ENCODE results near the gene MRPS7.

MRPS7 gene

DNA sequence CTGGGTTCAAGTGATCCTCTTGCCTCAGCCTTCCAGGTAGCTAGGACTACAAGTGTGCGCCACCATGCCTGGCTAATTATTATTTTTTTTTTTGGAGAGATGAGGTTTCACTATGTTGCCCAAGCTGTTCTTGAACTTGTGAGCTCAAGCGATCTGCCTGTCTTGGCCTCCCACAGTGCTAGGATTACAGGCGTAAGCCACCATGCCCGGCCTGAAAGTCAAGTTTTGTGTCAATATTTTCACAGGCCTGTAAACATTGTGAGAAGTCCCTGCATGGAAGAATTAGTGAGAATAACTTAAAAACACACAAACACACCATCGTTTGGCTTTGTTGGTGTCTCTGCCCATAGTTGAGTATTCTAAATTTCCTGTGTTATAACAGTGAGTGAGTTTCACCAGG, 34.0 kb upstream of the MRPS7 start:
- H2AFZ ChIP-seq (ENCODE audit: low read depth): no peak overlapping the region
- H3K79me2 ChIP-seq (ENCODE audit: insufficient read depth, low read depth): no peaks in the 10 kb centered on the region
- no peaks in the 10 kb centered on the region for H3K27me3 ChIP-seq (ENCODE audit: insufficient read depth, low read depth)
- TF ChIP-seq, protein P1, sequence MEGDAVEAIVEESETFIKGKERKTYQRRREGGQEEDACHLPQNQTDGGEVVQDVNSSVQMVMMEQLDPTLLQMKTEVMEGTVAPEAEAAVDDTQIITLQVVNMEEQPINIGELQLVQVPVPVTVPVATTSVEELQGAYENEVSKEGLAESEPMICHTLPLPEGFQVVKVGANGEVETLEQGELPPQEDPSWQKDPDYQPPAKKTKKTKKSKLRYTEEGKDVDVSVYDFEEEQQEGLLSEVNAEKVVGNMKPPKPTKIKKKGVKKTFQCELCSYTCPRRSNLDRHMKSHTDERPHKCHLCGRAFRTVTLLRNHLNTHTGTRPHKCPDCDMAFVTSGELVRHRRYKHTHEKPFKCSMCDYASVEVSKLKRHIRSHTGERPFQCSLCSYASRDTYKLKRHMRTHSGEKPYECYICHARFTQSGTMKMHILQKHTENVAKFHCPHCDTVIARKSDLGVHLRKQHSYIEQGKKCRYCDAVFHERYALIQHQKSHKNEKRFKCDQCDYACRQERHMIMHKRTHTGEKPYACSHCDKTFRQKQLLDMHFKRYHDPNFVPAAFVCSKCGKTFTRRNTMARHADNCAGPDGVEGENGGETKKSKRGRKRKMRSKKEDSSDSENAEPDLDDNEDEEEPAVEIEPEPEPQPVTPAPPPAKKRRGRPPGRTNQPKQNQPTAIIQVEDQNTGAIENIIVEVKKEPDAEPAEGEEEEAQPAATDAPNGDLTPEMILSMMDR (conservative IDR thresholded peaks at IDR 0.05; ENCODE audit: low read depth, low read length): no peak
- H3K4me1 ChIP-seq (ENCODE audit: low read depth, poor library complexity, severe bottlenecking): no peaks in the 10 kb centered on the region
- no peaks in the 10 kb centered on the region for H4K20me1 ChIP-seq (ENCODE audit: insufficient read depth)
- H3K4me3 ChIP-seq (IDR thresholded peaks at IDR 0.05; ENCODE audit: insufficient read depth, low read depth, low read length): no peak overlapping the region
- H3K9ac ChIP-seq: no peak overlapping the region
- no peak overlapping the region for H3K27ac ChIP-seq
- peaks cover 19% of the 10 kb centered on the region for H3K36me3 ChIP-seq (ENCODE audit: insufficient read depth)
- H3K4me2 ChIP-seq: no peak overlapping the region

GRCh38 chr17:75228305-75228704, 33.4 kb upstream of the MRPS7 start:
- TF ChIP-seq, protein P1 (conservative IDR thresholded peaks at IDR 0.05; ENCODE audit: low read depth, low read length): no peak
- no peak overlapping the region for H3K4me3 ChIP-seq (IDR thresholded peaks at IDR 0.05; ENCODE audit: insufficient read depth, low read depth, low read length)
- H3K36me3 ChIP-seq (ENCODE audit: insufficient read depth): peaks cover 22% of the 10 kb centered on the region
- H3K27ac ChIP-seq: no peak overlapping the region
- no peak overlapping the region for H3K4me2 ChIP-seq
- H3K79me2 ChIP-seq (ENCODE audit: insufficient read depth, low read depth): no peaks in the 10 kb centered on the region
- H3K9ac ChIP-seq: no peak overlapping the region
- H3K4me1 ChIP-seq (ENCODE audit: low read depth, poor library complexity, severe bottlenecking): no peaks in the 10 kb centered on the region
- no peaks in the 10 kb centered on the region for H3K27me3 ChIP-seq (ENCODE audit: insufficient read depth, low read depth)
- H4K20me1 ChIP-seq (ENCODE audit: insufficient read depth): no peaks in the 10 kb centered on the region
- no peak overlapping the region for H2AFZ ChIP-seq (ENCODE audit: low read depth)

GRCh38 chr17:75228847-75229246, 32.8 kb upstream of the MRPS7 start:
- no peak overlapping the region for H3K4me2 ChIP-seq
- no peak overlapping the region for H3K4me3 ChIP-seq (IDR thresholded peaks at IDR 0.05; ENCODE audit: insufficient read depth, low read depth, low read length)
- peaks cover 22% of the 10 kb centered on the region for H3K36me3 ChIP-seq (ENCODE audit: insufficient read depth)

DNA sequence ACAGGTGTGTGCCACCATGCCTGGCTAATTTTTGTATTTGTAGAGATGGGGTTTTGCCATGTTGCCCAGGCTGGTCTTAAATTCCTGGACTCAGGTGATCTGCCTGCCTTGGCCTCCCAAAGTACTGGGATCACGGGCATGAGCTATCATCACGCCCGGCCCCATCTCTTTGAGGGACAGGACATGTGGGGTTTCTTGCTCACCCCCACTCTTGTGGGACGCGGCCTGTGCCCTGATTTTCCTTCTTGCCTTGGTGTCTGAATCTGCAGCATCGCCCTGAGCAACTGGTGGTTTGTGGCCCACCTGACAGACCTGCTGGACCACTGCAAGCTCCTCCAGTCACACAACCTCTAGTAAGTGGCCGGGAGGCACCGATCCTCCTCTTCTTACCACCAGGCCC, 30.6 kb upstream of the MRPS7 start:
- TF ChIP-seq, protein P1 (conservative IDR thresholded peaks at IDR 0.05; ENCODE audit: low read depth, low read length): no peak
- no peak overlapping the region for H2AFZ ChIP-seq (ENCODE audit: low read depth)

More at GRCh38 chr17:75228847-75229246, 32.8 kb upstream of the MRPS7 start:
- Histone ChIP-seq H3K27me3 (ENCODE audit: insufficient read depth, low read depth) (no peaks in the 10 kb centered on the region), H3K4me1 (ENCODE audit: low read depth, poor library complexity, severe bottlenecking) (no peaks in the 10 kb centered on the region), H3K27ac (no peak overlapping the region), H2AFZ (ENCODE audit: low read depth) (no peak overlapping the region), H3K9ac (no peak overlapping the region), H3K79me2 (ENCODE audit: insufficient read depth, low read depth) (no peaks in the 10 kb centered on the region), H4K20me1 (ENCODE audit: insufficient read depth) (no peaks in the 10 kb centered on the region)
- TF ChIP-seq, protein P1 (conservative IDR thresholded peaks at IDR 0.05; ENCODE audit: low read depth, low read length): no peak

More for the DNA sequence above, 30.6 kb upstream of the MRPS7 start:
- no peak overlapping the region for H3K4me2 ChIP-seq
- H3K27ac ChIP-seq: no peak overlapping the region
- no peak overlapping the region for H3K9ac ChIP-seq
- H4K20me1 ChIP-seq (ENCODE audit: insufficient read depth): no peaks in the 10 kb centered on the region
- H3K27me3 ChIP-seq (ENCODE audit: insufficient read depth, low read depth): no peaks in the 10 kb centered on the region
- no peaks in the 10 kb centered on the region for H3K79me2 ChIP-seq (ENCODE audit: insufficient read depth, low read depth)
- H3K4me3 ChIP-seq (IDR thresholded peaks at IDR 0.05; ENCODE audit: insufficient read depth, low read depth, low read length): no peak overlapping the region
- H3K4me1 ChIP-seq (ENCODE audit: low read depth, poor library complexity, severe bottlenecking): no peaks in the 10 kb centered on the region
- H3K36me3 ChIP-seq (ENCODE audit: insufficient read depth): peaks cover 26% of the 10 kb centered on the region
